SHP77 treated with DMSO at 0.1 percent for 48 hours (cell line): ENCODE results near the gene KRT86.
"Not testable (repeated sequence)": the region's sequence is repeated elsewhere in the genome, so short reads cannot be mapped to it uniquely, and the experiment has no call there.

Experiments used
- DNase-seq: peaks from one replicate; lab custom pipeline; 2025; lab: John Stamatoyannopoulos, UW

KRT86 gene

DNA sequence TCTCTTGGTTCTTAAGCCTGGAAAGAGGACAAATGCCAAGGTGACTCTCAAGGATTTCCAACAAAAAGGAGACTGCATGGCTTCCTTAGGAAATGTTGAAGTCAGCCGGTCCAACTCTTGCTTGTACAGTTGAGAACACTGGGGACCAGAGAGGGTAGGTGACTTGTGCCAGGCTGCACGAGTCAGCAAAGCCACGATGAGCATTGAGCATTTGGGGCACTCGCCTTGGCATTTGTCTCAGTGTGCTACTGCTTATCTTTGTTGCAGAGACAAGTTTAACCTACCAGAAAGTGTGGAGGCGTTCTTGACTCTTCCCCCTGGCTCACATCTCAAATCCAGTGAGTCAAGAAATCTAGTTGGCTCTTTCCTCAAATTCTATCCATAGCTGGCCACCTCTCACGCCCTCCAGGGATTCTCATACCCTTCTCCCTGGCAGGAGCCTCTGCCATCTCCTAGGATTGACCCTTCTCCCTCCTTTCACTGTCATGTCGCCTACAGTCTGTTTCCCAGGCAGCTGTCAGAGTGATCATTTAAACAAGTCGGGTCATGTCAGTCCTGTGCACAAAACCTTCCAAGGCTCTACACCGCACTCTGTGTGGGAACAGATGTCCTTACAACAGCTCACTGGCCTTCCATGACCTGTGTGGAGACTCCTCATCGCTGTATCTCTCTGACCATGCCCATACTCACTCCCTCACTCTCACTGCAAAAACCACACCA, 64.0 kb downstream of the KRT86 start:
- no peak for DNase-seq

DNA sequence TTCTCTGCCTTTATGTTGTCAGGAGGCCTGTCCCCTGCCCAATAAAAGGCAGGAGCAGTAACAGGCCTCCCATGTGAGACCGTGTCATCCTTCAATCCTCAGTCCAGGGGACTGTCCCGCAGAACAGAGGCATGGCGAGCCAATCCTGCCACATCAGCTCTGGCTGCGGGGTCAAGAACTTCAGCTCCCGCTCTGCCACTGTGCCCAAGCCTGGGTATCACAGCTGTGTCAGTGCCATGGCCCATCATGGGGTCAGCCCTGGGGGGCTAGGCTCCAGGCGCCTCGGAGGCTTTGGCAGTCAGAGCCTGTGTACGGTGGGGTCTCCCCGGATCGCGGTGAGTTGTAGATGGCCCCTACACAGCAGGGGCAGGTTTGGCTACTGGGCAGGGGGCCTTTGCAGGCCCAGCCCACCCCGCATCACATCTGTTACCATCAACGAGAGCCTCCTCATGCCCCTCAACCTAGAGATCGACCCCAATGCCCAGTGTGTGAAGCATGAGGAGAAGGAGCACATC, 66.7 kb downstream of the KRT86 start:
- DNase-seq: no peak

DNA sequence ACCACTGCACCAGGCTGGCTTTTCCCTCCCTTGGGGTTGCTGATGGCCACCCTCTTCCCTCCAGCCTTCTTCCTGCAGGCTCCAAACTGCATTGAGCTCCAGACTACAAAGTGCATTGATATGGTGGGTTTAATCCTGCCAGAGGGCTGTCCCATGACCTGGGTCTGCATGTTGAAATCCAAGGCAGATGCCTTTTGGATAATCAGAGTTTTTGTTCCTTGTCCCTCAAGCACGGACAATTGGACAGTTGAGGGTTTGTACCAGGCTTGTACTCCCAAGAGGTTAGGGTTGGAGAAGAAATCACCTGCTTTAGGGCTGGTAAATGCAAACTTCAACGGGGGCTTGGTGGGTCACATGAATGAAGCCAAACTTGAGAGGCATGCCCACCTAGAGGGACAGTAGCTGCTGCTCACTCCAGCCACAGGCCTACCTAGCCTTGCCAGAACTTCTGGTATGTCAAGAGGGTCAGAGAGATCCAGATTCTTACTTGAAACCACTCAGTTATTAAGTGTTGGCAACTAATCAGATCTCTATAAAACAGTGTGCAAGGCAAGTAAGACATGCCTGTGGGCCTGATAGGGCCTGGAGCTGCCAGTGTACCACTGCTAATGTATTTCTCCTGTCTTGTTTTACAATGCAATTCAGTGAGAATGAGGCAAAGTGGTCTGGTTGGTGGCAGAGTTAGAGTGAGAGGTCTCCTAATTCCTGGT, 68.5 kb downstream of the KRT86 start:
- DNase-seq: no peak

DNA sequence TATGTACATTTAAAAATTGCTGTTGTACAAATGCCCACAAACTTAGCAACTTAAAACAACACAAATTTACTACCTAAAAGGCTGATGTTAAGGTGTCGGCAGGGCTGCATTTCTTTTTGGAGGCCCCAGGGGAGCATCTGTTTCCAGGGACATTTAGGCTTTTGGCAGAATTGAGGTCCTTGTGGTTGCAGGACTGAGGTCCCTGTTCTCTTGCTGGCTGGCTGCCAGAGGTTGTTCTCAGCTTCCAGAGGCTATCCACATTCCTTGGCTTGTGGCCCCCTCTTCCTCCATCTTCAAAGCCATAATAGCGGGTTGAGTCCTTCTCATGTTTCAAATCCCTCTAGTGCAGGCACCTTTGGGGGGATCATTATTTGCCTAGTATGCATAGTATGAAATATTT, 69.1 kb downstream of the KRT86 start:
- DNase-seq: no peak

DNA sequence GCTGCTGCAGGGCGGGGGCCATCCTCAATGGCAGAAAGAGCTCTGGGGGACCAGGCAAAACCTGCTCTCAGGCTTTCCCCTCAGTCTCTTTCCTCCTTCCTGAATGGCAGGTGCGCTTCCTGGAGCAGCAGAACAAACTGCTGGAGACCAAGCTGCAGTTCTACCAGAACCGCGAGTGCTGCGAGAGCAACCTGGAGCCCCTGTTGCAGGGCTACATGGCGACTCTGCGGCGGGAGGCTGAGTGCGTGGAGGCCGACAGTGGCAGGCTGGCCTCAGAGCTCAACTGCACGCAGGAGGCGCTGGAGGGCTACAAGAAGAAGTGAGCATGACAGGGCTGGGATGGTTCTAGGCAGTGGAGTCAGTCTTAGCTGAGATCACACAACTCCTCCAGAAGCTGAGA, 69.7 kb downstream of the KRT86 start:
- no peak for DNase-seq

DNA sequence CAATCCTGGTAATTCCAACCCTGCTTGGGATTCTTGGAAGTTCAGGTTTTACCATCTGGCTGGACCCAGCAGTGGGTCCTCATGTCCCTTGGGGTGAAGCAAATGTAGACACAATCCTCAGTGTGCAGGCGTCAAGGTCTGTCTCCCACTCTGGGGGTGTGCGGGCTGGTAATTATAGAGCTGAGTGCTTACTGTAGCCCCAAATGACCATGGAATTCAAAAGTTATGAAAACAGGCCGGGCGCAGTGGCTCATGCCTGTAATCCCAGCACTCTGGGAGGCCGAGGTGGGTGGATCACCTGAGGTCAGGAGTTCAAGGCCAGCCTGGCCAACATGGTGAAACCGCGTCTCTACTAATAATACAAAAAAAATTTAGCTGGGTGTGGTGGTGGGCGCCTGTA, 70.6 kb downstream of the KRT86 start:
- DNase-seq: not testable (repeated sequence)

DNA sequence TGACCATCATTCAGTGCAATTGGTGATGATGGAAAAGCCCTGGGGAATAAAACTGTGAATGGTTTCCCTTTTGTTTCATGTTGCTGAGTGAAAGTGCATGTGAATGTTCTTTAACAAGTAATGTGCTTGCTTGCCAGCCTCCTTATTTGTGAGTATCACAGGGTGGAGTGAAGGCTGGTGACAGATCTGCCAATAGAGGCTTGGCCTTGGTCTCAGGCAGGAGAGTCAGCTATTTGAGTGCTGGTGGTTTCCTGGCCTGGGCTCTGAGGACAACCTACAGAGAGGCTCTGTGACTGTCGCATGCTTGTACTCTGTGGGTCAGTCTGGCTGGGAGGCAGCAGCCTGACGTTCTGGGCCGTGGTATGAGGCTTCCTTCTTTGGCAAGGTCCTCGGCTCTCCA, 72.1 kb downstream of the KRT86 start:
- no peak for DNase-seq

DNA sequence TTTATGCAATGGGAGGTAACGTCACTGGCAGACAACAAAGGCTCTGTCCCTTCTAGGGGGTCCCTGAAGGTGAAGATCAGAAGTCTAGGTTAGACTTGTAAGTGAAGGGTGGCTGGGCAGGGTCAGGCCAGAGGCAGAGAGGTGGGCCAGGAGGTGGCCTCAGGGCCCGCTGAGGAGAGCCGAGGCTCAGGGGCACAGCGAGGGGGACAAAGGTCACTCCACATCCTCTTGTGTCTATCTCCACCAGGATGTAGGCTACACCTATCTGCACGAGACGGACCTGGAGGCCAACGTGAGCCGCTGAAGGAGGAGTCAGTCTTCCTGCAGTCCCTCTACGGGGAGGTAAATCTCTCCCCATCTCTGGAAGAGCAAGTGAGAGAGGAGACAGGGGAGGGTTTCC, 72.6 kb downstream of the KRT86 start:
- no peak for DNase-seq

DNA sequence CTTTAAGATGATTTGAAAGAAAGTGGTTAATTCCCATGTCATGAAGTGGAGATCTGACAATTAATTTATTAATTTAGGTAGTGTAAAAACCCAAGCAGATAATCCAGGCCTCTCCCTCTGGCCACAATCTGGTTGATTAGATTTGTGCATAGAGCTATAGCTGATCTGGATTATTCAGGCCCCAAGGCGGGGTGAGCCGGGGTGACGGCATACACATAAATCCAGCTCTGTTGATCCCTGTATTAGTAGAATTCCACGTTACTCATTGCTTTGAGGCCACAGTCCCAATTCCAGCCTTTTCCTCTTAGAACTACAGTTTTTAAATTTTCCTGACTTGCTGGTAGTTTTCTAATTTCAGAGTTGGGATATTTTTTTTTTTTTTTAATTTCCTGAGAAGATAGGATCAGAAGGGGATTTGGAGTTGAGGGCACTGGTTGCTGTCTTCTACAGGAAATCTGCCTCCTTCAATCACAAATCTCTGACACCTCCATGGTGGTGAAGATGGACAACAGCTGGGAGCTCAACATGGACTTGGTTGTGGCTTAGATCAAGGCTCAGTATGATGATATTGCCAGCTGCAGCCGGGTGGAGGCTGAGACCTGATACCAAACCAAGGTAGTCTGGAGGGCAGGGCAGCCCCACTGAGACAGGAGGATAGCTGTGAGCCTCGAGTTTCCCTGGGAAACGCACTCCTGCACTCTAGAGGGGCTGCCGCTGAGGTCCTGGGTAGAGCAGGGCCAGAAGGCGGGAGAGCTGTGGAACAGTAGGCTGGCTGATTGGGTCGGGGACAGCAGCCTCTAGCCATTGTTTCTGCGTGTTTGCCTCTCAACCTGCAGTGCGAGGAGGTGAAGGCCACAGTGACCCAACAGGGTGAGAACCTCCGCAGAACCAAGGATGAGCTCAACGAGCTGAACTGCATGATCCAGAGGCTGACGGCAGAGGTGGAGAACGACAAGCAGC, 73.4 kb downstream of the KRT86 start:
- DNase-seq: no peak

DNA sequence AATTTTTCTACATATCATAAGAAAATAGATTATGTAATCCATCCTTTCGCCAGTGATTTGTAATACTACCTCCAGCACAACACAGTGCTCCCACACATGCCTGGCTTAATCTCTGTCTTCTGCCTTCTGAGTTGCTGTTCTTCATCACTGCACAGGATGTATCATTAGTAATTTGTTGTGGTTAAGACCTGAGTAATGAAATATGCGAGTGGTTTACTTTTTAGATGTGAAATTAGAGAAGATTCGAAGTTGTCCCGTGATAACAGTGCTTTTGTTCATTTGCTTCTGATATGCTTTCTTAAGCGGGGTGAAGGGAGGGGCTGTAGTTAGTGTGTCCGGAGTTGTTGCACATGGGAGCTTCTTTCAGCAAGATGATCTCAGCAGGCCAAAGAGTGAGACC, 74.8 kb downstream of the KRT86 start:
- DNase-seq: no peak

DNA sequence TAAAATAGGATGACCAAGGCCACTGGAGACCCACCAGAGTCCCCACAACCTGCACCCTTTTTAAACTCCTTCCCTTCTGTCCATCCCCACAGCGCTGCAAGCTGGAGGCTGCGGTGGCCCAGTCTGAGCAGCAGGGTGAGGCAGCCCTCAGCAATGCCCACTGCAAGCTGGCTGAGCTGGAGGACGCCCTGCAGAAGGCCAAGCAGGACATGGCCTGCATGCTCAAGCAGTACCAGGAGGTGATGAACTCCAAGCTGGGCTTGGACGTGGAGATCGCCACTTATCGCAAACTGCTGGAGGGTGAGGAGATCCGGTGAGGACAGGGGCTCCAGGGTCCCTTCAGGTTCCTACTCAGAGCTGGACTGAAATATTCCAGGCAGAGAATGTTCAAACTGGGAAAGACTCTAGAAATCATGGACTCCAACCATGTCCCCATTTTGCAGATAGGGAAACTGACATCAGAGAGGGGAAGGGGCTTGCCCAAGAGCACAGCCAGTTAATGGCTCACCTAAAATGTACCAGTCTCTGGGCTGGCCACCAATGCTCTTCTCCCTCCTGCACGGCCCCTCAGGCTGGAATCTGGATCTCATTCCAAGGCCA, 75.7 kb downstream of the KRT86 start:
- DNase-seq: no peak

DNA sequence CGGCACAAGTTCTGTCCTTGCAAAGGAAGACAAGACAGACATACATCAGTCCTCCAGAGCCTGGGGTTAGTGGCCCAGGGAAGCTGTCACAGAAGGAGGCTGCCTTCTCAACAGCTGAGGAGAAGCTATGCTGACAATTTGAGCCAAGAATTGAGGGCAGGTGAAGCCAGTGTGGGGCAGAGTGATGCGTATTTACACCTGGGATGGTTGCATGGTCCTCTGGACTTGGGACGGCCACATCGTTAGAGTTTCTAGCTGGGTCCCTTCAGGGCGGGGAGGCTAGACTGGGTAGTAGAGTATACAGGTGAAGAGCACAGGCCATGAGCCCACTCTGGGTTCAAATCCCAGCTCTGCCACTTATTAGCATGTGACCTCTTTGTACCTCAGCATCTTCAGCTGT, 76.3 kb downstream of the KRT86 start:
- DNase-seq: no peak

DNA sequence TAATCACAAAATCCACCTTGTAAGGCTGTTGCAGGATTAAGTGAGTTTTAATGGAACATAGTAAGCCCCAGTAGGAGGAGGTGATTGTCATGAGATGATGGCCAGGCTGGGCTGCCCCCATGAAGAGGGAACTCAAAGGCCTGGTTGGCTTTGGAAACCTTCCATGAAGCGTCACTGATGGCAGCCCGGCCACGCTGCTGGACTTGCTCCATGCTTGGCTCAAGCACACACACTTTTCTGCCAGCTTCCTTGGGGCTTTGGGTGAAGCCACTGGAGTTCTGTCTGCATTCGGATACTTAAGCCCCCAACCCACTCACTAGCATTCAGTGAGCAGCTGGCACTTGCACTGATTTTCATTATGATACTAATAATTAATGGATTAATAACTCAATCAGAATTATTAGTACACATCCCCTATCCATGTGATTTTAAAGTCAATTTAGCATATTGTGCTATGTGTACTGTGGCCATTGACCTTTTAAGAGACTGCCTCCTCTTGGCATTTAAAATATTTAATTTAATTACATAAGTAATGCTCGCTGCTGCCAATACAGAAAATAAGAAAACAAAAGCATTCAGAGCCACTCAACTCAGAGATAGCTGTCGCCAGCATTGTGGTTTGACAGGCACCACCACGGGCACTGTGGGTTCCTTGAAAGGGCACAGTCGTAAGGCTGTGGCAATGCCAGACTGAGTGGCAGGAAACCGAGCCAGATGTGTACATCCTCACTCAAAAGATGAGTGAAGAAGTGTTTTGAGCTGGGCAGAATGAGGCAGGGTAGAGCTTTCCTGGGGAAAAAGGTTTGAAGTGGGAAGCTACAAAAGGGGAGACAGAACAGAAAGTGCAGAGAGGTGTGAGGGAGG, 77.0 kb downstream of the KRT86 start:
- DNase-seq: no peak

DNA sequence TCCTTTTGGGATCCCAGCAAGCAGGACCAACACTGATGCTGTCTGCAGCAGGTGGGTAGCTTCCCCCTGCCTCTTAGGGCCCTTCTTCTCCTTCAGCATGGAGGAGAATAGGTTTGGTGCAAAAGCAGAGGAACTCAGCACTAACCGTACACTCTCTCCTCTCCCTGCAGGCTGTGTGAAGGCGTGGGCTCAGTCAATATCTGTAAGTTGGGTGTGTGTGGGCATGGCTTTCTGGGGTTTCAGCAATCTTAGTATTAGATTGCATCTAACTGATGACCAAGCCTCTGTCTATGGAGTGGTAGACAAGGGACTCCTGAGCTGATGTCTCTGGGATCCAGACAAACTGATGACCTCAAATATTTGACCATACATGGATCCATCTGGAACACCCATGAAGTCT, 78.5 kb downstream of the KRT86 start:
- DNase-seq: no peak

DNA sequence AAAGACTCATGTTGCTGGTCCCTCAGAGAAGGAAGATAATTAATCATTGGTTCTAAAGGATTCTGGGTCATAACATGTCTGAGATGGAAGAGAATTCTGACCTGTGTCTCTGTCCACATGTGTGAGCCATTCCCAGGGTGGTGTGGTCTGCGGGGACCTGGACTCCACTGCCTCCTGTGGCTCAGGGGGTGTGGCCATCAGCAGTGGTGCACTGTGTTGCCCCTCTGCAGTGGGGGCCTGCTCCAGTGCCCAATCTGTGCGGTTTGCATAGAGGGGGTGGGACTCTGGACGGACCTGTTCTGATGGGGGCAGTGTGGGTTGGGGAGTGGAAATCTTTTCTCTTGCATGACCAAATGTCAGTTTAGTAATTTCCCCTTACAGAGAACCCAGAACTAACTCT, 79.3 kb downstream of the KRT86 start:
- no peak for DNase-seq

DNA sequence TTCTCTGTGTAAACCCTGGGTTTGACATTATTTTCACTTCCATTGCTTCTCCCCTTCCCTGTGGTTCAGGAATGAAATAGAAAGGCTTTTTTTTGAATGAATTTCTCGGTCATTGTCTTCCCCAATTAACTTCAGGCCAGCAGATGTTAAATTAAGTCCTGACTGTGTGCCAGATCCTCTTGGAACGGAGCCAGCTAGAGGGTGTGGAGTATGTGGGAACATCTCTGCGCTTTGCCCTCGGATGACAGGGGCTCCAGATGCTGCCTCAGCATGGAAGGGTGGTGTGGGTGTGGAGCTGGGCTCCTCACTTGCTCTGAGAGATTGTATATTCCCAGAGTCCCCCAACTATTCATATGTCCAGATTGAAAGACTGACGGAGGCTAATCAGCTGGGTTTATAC, 79.8 kb downstream of the KRT86 start:
- no peak for DNase-seq

DNA sequence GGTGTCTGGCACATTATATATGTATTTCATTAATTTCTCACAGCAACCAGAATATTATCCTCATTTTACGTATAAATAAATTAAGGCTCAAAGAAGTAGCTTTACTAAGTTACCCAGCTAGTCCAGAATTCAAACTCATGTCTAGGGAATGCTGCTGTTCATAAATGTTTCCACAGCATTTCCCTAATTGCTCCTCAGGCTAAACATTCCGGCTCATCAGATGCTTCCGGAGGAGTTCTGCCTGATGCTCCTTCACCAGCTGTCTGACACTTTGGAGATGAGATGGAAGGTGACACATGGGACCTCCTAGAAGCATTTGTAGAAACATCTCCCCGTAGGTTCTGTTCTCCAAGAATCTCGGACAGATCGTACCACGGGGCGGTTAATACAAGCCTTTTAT, 80.7 kb downstream of the KRT86 start:
- no peak for DNase-seq

DNA sequence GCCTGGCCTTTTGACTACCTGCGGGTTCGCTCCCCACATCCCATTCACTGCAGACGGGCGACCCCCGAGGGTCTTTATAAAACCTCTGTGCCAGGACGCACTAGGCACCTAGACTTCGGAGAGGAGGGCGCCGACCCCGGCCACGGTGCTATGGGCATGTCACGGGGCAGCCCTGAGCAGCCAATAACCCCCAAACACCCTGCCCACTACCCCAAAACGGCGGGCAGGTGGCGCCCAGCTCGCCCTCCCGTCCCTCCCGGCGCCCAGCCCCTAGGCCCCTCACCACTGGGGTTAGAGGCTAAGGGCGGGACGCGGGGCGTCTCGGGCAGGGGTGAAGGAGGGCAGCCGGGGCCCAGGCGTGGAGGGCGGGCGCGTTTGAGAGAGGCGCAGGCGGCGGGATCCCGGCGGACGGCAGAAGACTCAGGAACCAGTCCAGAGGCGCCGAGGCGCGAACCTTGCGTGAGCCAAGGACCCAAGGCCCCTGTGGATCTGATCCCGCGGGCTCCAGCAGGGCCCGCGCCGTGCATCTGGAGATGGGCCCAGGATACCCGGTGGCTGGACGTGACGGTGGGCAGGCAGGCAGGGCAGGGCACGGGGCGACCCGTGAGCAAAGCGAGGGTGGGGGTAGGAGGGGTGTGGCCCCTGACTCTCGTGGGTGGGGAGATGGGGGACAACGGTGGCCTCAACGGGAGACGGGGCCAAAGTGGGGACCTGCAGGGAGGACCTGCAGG, 81.8 kb downstream of the KRT86 start:
- DNase-seq: no peak

DNA sequence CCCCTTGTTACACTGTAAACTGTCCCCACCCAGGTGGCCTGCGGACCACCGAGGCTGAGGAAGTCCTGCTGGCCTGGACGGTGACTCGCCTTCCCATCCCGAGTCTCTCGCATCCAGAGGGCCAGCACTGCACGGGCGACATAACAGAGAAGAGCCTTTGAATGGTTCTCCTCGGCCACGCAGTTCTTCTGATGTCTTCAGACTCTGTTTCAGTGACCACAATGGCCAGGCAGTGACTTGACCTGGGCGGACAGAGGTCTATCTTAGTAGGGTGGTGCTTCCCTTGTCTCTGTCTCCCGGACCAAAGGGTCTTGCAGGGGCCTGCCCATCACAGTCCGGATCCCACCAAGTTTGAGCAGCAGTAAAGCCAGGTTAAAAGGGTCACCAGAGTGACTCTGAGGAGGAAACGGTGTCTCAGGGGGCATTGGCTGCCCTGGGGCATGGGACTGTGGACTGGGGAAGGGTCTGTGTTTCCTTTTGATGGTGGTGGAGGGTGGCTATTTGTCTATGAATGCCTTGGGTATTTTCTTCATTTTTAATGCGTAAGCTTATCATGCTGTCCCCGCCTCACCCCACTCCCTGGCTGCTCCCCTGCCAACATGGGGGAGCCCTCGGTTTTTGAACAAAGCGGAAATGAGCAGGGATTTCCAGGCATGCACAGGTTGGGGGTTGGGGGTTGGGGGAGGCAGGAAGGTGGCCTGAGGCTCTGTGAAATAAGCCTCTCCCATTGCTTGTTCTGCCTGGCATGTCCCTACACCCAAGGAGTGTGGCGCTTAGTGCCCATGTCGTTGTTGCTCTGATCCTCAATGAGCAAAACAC, 82.5 kb downstream of the KRT86 start:
- no peak for DNase-seq
